SJSA1 (cell line): Measurements from ENCODE around the gene ZNG1F. TPM values are rescaled to one million over a fixed set of nuclear protein-coding genes. Genes with fewer than 3 reads are reported as not detected.
"Not testable (repeated sequence)": the region's sequence is repeated elsewhere in the genome, so short reads cannot be mapped to it uniquely, and the experiment has no call there.

Experiments used
- DNase-seq, 2 experiments: peaks; one replicate each; pipeline ENCODE4 v3.0.0-alpha.2; 2015 to 2020; ENCODE audit warnings: low spot score in 2 of 2, low read depth in 1 of 2
- H3K27ac ChIP-seq: fragments of 250-450 bp; sonication (Bioruptor Pico); 2 replicates; pipeline ENCODE4 v1.5.1; 2020; ENCODE audit warnings: mild to moderate bottlenecking, moderate library complexity
- H3K27me3 ChIP-seq: fragments of 250-450 bp; sonication (Bioruptor Pico); replicated peaks from 2 replicates; pipeline ENCODE4 v1.5.1; 2020; ENCODE audit warnings: mild to moderate bottlenecking, moderate library complexity
- H3K36me3 ChIP-seq: fragments of 250-450 bp; sonication (Bioruptor Pico); 2 replicates; pipeline ENCODE4 v1.5.1; 2020; ENCODE audit warnings: mild to moderate bottlenecking
- H3K4me1 ChIP-seq: fragments of 250-450 bp; sonication (Bioruptor Pico); replicated peaks from 2 replicates; pipeline ENCODE4 v1.6.1; 2021; ENCODE audit warnings: mild to moderate bottlenecking
- H3K4me3 ChIP-seq: fragments of 250-450 bp; sonication (Bioruptor Pico); 2 replicates; pipeline ENCODE4 v1.5.1; 2020; ENCODE audit warnings: mild to moderate bottlenecking
- H3K9me3 ChIP-seq: fragments of 250-450 bp; sonication (Bioruptor Pico); replicated peaks from 2 replicates; pipeline ENCODE4 v1.5.1; 2020; ENCODE audit warnings: mild to moderate bottlenecking
- total RNA-seq: library from RNA; depleted of rRNA; stranded (reverse); fragments of >200 nt; shearing (Covaris generic); gene quantifications from 2 replicates; pipeline ENCODE4 v1.2.3, GENCODE V29; 2014; rRNA removed

Gene ZNG1F
- total RNA-seq, 1 experiment from 2014 or later: 6.0 TPM

- not testable (repeated sequence) for DNase-seq, H3K36me3 ChIP-seq, H3K4me1 ChIP-seq, H3K4me3 ChIP-seq, H3K27ac ChIP-seq, H3K27me3 ChIP-seq, H3K9me3 ChIP-seq
Observed at GRCh38 chr9:41086215-41086614, 102.9 kb downstream of the ZNG1F start.

GRCh38 chr9:41082358-41082757 is 106.8 kb downstream of the ZNG1F start:
- H3K27me3 ChIP-seq, H3K4me3 ChIP-seq, H3K36me3 ChIP-seq, H3K27ac ChIP-seq, DNase-seq, H3K4me1 ChIP-seq, H3K9me3 ChIP-seq: not testable (repeated sequence)

Other genes with a start within 250 kb of the ZNG1F start
- gene FOXD4L6, start 60.6 kb downstream of the ZNG1F start, total RNA-seq: not detected in 2 replicates